ENCODE data around the gene TIMELESS.

TIMELESS gene

DNA sequence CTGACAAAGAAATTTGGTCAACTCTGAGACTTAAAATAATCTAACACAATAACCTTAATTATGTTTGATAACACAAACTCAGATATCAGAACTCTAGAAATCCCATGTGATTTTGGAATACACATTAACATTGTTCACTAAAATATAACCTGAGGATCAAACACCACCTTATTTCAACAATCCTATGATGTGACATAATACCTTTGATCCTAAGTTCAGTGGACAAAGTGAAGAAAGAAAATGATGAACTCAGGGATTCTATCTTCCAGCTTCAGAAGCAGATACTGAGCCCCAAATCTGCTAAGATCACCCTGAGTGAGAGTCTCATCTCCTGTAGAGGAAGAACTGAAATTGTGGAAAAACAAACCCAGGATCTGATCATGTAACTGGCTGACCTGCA lies 50.9 kb downstream of the TIMELESS start:
- H3K4me3 Mint-ChIP-seq: no peak overlapping the region
- peaks cover 7% of the 10 kb centered on the region for H3K36me3 Mint-ChIP-seq
- H3K27me3 Mint-ChIP-seq: no peaks in the 10 kb centered on the region
- H3K9me3 Mint-ChIP-seq (ENCODE audit: low read depth): peaks cover 8% of the 10 kb centered on the region
- no peak overlapping the region for H3K27ac Mint-ChIP-seq
- no peaks in the 10 kb centered on the region for H3K4me1 Mint-ChIP-seq (ENCODE audit: low read depth)

DNA sequence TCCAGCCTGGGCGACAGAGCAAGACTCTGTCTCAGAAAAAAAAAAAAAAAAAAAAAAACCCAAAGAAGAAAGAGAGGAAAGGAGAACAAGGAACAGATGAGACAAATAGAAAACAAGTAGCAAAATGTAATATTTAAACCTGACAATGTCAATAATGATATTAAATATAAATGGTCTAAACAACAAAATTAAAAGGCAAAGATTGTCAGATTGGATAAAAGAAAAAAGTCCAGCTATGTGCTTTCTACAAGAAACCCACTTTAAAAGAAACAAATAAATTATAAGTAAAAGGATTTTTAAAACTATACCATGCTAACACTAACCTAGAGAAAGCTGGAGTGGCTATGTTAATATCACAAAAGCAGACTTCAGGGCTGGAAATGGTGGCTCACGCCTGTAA lies 56.9 kb downstream of the TIMELESS start:
- no peak overlapping the region for H3K4me3 Mint-ChIP-seq
- no peaks in the 10 kb centered on the region for H3K9me3 Mint-ChIP-seq (ENCODE audit: low read depth)

DNA sequence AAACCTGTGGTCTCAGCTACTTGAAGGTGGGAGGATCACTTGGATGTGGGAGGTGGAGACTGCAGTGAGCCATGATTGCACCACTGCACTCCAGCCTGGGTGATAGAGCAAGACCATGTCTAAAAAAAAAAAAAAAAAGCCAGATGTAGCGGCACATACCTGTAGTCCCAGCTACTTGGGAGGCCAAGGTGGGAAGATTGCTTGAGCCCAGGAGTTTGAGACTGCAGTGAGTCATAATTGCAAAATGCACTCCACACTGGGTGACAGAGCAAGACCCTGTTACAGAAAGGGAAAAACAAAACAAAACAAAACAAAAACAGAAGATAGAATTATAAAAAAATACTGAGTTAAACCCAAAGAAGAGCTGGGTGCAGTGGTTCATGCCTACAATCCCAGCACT lies 57.5 kb downstream of the TIMELESS start:
- H3K4me1 Mint-ChIP-seq (ENCODE audit: low read depth): no peaks in the 10 kb centered on the region
- H3K36me3 Mint-ChIP-seq: no peaks in the 10 kb centered on the region
- no peak overlapping the region for H3K4me3 Mint-ChIP-seq
- H3K27ac Mint-ChIP-seq: no peak overlapping the region
- H3K27me3 Mint-ChIP-seq: no peaks in the 10 kb centered on the region
- no peaks in the 10 kb centered on the region for H3K9me3 Mint-ChIP-seq (ENCODE audit: low read depth)

More for the DNA sequence above, 56.9 kb downstream of the TIMELESS start:
- Mint-ChIP-seq H3K27me3 (no peaks in the 10 kb centered on the region), H3K36me3 (no peaks in the 10 kb centered on the region), H3K27ac (no peak overlapping the region), H3K4me1 (ENCODE audit: low read depth) (no peaks in the 10 kb centered on the region)

DNA sequence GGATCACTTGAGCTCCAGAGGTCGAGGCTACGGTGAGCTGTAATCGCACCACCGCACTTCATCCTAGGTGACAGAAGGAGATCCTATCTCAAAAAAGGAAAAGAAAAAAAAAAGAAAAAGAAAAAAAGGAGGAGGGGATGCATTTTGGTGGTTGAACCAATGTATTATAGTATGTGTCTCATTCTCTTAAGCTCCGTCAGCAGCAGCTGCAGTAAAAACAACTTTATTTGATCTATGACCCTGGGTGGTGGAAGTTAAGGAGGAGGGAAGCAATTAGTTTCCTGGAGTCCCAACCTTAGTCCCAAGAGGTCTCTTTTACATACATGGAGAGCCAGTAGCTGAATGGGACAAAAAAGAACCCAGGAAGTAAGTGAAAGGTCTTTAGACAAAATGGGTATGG lies 59.8 kb downstream of the TIMELESS start:
- Mint-ChIP-seq H3K4me3 (no peak overlapping the region), H3K9me3 (ENCODE audit: low read depth) (no peaks in the 10 kb centered on the region), H3K4me1 (ENCODE audit: low read depth) (no peaks in the 10 kb centered on the region), H3K36me3 (no peaks in the 10 kb centered on the region), H3K27me3 (no peaks in the 10 kb centered on the region), H3K27ac (no peak overlapping the region)

DNA sequence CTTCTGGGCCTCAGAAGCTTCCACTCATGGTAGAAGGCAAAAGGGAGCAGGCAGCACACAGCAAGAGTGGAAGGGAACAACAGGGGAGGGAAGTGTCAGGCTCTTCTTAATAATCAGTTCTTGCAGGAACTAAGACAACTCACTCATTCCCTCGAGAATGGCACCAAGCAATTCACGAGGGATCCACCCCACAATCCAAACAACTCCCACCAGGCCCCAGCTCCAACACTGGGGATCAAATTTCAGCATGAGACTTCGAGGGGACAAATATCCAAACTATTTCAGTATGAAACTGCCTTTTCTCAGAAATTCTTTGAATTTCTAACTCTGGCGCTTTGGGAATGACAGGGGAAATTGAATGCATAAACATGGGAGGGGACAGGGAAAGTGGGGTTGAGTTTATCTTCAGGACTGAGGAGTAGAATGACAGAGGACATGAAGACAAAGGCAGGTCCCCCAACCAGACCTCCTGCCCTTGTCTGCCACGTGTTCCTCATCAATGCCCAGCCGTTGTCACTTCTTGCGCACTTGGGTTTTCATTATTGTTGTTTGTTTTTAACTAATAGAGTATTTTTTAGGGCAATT lies 62.0 kb downstream of the TIMELESS start:
- no peaks in the 10 kb centered on the region for H3K27me3 Mint-ChIP-seq
- no peaks in the 10 kb centered on the region for H3K36me3 Mint-ChIP-seq
- no peaks in the 10 kb centered on the region for H3K4me1 Mint-ChIP-seq (ENCODE audit: low read depth)
- no peak overlapping the region for H3K4me3 Mint-ChIP-seq
- no peaks in the 10 kb centered on the region for H3K9me3 Mint-ChIP-seq (ENCODE audit: low read depth)
- no peak overlapping the region for H3K27ac Mint-ChIP-seq

DNA sequence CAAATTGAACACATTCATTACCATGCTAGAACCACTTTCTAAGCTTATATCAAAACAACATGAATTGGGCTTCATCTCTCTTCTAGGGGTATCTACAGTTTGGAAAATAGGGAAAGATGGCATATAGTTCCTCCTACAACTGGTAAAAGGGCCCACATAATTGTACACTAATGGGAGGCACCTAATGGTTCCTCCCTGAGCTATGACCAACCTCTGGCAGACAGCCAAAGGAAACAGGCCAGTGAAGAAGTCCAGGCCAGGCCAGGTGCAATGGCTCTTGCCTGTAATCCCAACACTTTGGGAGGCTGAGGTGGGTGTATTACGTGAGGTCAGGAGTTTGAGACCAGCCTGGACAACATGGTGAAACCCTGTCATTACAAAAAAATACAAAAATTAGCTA lies 63.4 kb downstream of the TIMELESS start:
- Mint-ChIP-seq H3K9me3 (ENCODE audit: low read depth) (no peaks in the 10 kb centered on the region), H3K4me1 (ENCODE audit: low read depth) (no peaks in the 10 kb centered on the region), H3K27ac (no peak overlapping the region), H3K27me3 (no peaks in the 10 kb centered on the region), H3K36me3 (no peaks in the 10 kb centered on the region), H3K4me3 (no peak overlapping the region)

DNA sequence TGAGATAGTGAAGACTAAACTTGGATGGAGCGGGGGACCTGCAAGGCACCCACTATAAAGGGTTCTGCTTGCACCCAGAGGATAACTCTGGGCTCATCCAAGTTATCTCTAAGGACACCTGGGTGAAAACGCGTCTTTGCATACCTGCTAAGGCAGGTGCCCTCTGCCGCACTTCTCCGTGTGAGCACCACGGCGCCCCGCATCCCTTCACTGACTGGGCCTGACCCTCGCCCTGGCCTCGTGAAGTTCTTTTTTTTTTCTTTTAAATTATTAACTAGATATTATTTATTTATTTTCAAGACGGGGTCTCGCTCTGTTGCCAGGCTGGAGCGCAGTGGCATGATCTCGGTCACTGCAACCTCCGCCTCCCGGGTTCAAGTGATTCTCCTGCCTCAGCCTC lies 66.6 kb downstream of the TIMELESS start:
- Mint-ChIP-seq H3K36me3 (no peaks in the 10 kb centered on the region), H3K4me3 (no peak overlapping the region)

DNA sequence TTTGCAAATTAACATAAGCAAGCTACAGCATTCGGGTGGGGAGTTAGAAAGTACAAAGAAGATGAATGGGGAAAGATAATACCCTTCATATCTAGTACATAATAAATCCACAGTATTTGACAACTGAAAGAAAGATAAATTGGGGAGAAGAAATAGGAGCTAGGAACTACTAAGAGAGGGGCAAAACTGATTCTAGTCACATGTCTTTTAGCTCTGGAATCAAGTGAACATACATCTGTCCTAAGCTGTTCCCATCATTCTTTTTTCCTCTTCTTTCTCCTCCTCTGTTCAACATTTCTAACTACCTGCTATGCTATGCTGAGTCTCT lies 71.3 kb downstream of the TIMELESS start:
- Mint-ChIP-seq H3K36me3 (no peaks in the 10 kb centered on the region), H3K4me1 (ENCODE audit: low read depth) (no peaks in the 10 kb centered on the region), H3K27me3 (no peaks in the 10 kb centered on the region), H3K9me3 (ENCODE audit: low read depth) (no peaks in the 10 kb centered on the region), H3K27ac (no peak overlapping the region), H3K4me3 (no peak overlapping the region)

More for the DNA sequence above, 66.6 kb downstream of the TIMELESS start:
- Mint-ChIP-seq H3K4me1 (ENCODE audit: low read depth) (no peaks in the 10 kb centered on the region), H3K9me3 (ENCODE audit: low read depth) (no peaks in the 10 kb centered on the region), H3K27ac (no peak overlapping the region), H3K27me3 (no peaks in the 10 kb centered on the region)

DNA sequence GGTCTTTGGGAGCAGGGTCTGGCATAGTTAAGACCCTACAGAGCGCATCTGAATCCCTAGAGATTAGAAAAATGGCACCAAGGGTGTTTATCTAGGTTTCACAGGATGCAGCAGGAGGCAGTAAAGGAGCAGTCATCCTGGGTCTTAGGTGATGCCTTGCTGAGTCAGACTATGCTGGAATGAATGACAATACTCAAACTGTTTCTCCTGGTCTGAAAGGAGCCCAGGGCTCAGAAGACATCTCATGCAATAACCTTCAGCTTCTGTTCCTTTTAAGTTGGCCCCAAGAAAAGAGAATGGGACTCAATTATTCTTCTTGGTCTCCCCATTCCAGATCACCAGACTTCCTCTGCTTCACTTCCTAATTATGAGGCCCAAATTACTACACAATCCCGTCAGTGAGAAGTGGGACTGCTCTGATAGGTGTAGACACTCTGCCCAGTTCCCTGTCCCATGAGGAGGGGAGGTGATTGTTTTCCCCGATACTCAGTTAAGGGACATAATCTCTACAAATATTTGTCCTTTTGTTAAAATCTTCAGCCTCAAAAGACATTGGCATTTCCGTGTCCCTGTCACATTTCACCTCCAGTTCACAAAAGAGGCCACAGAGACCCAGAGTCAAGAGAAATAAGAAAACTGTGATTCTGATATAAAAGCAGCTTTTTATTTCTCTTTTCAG lies 71.8 kb downstream of the TIMELESS start:
- H3K4me3 Mint-ChIP-seq: no peak overlapping the region
- no peak overlapping the region for H3K27ac Mint-ChIP-seq
- H3K4me1 Mint-ChIP-seq (ENCODE audit: low read depth): no peaks in the 10 kb centered on the region
- no peaks in the 10 kb centered on the region for H3K36me3 Mint-ChIP-seq
- H3K9me3 Mint-ChIP-seq (ENCODE audit: low read depth): no peaks in the 10 kb centered on the region
- H3K27me3 Mint-ChIP-seq: no peaks in the 10 kb centered on the region

DNA sequence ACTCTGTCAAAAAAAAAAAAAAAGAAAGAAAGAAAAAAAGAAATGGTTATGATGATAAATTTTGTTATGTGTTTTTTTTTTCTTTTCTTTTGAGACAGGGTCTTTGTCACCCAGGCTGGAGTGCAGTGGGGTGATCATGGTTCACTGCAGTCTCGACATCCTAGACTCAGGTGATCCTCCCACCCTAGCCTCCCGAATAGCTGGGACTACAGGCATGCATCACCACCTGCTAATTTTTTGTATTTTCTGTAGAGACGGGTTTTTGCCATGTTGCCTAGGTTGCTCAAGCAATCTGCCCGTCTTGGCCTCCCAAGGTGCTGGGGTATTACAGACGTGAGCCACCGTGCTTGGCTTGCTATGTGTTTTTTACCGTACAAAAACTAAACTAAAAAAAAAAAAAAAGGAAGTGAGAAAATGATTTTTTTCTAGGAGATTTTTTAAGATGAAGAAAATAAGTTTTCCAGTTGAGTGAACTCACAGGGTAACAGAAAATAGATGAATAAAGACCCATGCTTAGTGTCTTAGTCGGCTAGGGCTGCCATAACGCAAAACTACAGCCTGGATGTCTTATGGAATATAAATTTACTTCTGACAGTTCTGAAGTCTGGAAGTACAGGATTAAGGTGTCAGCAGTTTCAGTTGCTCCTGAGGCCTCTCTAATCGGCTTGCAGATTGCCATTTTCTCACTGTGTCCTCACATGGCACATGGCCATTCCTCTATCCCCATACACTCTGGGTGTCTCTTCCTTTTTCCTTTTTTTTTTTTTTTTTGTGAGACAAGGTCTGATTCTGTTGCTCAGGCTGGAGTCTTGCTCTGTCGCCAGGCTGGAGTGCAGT lies 73.4 kb downstream of the TIMELESS start:
- Mint-ChIP-seq H3K27ac (no peak overlapping the region), H3K4me1 (ENCODE audit: low read depth) (no peaks in the 10 kb centered on the region), H3K9me3 (ENCODE audit: low read depth) (no peaks in the 10 kb centered on the region), H3K36me3 (no peaks in the 10 kb centered on the region), H3K27me3 (no peaks in the 10 kb centered on the region), H3K4me3 (no peak overlapping the region)

DNA sequence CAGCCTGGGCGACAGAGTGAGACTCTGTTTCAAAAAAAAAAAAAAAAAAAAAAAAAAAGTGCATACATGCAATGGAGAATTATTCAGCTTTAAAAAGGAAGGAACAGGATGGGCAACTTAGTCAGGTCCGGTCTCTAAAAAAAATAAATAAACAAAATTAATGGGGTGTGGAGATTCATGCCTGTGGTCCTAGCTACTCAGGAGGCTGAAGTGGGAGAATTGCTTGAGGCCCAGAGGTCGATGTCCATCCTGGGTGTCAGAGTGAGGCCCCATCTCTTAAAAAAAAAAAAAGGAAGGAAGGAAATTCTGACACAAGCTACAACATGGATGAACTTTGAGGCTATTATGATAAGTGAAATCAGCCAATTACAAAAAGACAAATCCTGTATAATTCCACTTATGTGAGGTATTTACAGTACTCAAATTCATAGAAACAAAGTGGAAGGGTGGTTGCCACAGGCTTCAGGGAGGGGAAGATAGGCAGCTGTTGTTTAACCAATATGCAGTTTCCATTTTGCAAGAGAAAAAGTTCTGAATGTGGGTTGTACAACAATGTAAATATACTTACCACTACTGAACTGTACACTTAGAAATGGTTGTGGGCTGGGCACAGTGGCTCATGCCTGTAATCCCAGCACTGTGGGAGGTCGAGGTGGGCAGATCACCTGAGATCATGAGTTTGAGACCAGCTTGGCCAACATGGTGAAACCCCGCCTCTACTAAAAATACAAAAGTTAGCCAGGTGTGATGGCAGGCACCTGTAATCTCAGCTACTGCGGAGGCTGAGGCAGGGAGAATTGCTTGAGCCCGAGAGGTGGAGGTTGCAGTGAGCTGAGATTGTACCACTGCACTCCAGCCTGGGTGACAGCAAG lies 74.3 kb downstream of the TIMELESS start:
- Mint-ChIP-seq H3K27ac (no peak overlapping the region), H3K9me3 (ENCODE audit: low read depth) (no peaks in the 10 kb centered on the region), H3K27me3 (no peaks in the 10 kb centered on the region), H3K4me1 (ENCODE audit: low read depth) (no peaks in the 10 kb centered on the region), H3K4me3 (no peak overlapping the region), H3K36me3 (no peaks in the 10 kb centered on the region)

DNA sequence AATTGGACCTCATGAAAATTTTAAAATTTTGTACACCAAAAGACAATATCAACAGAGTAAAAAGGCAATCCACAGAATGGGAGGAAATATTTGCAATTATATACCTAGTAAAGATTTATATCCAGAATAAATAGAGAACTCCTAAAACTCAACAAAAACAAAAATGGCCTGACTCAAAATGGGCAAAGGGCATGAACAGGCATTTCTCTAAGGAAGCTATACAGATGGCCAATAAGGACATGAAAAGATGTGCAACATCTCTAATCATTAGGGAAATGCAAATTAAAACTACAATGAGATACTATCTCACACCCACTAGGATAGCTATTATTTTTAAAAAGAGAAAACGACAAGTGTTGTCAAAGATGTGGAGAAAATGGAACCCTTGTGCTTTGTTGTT lies 75.7 kb downstream of the TIMELESS start:
- H3K27me3 Mint-ChIP-seq: no peaks in the 10 kb centered on the region
- H3K4me3 Mint-ChIP-seq: no peak overlapping the region
- H3K27ac Mint-ChIP-seq: no peak overlapping the region
- no peaks in the 10 kb centered on the region for H3K4me1 Mint-ChIP-seq (ENCODE audit: low read depth)
- no peaks in the 10 kb centered on the region for H3K9me3 Mint-ChIP-seq (ENCODE audit: low read depth)
- no peaks in the 10 kb centered on the region for H3K36me3 Mint-ChIP-seq

DNA sequence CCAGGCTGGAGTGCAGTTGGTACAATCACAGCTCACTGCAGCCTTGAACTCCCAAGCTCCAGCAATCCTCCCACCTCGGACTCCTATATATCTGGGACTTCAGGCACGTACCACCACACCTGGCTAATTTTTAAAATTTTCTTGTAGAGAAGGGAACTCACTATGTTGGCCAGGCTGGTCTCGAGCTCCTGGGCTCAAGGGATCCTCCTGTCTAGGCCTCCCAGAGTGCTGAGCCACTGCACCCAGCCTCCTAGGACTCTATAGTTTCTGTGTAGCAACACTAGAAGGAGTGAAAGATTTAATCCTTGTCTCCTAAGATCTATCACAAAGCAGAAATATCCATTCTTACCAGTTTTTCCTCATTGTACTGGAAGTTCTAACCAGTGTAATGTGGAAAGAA lies 82.3 kb downstream of the TIMELESS start:
- Mint-ChIP-seq H3K36me3 (no peaks in the 10 kb centered on the region), H3K27ac (no peak overlapping the region), H3K4me1 (ENCODE audit: low read depth) (no peaks in the 10 kb centered on the region)

More for the DNA sequence above, 82.3 kb downstream of the TIMELESS start:
- Mint-ChIP-seq H3K9me3 (ENCODE audit: low read depth) (no peaks in the 10 kb centered on the region), H3K4me3 (no peak overlapping the region), H3K27me3 (no peaks in the 10 kb centered on the region)

Measured in activated naive CD8-positive, alpha-beta T cell (primary cell).